Pancreas (tissue), 10 donors: ENCODE measurements around the gene NAV2. TPM values are rescaled to one million over a fixed set of nuclear protein-coding genes. Genes with fewer than 3 reads are reported as not detected.

ENCODE experiments used
- ATAC-seq, 4 donors: fragments of 200-7000 bp; cut with Tn5 transposase; one replicate each; pipeline versions ENCODE4 v1.8.0 to v1.9.1; 2020; ENCODE audit warnings: mild to moderate bottlenecking in 4 of 4, moderate library complexity in 4 of 4
- DNase-seq, 6 donors: peaks; one replicate each; pipeline ENCODE4 v3.0.0-alpha.2; 2020
- FAIRE-seq: peaks from 2 replicates; lab custom pipeline; 2012; peaks lifted over from hg19 to GRCh38; lab: Jason Lieb, UNC
- H3K27ac ChIP-seq, 4 donors: fragments of 200-600 bp; sonication (generic); 1 replicate in 3 of 4; 2 replicates in 1 of 4; pipeline versions ENCODE4 v1.5.0 to v1.8.0; 2020
- H3K27me3 ChIP-seq, 4 donors: fragments of 200-600 bp; one replicate each; pipeline ENCODE4 v1.8.0; 2021
- H3K36me3 ChIP-seq, 3 donors: fragments of 200-600 bp; sonication (generic) in 1 of 3; one replicate each; pipeline versions ENCODE4 v1.5.0 to v1.8.0; 2020 to 2021
- H3K4me1 ChIP-seq, 3 donors: fragments of 200-600 bp; one replicate each; pipeline ENCODE4 v1.8.0; 2021
- H3K4me3 ChIP-seq, 4 donors: fragments of 200-600 bp; sonication (generic) in 2 of 4; one replicate each; pipeline versions ENCODE4 v1.5.0 to v1.8.0; 2020 to 2021
- H3K9me3 ChIP-seq, 4 donors: fragments of 200-600 bp; one replicate each; pipeline ENCODE4 v1.8.0; 2021
- WGBS, 2 donors: extraction: QIAGEN DNeasy Blood & Tissue Kit; methylation state at CpG; one replicate each; pipeline ENCODE4 v1.1.7; 2013; 5-methylcytosine and 5-hydroxymethylcytosine counted together
- intact Hi-C, 3 donors: fragments of 100-400 bp; cut with DNase I; formaldehyde crosslinking; loops; one replicate each; pipeline versions ENCODE4 v1.11.1 to v1.14.2; 2022
- polyA plus RNA-seq, 2 donors: library from polyadenylated mRNA; stranded (reverse); fragments of 200-250 nt; gene quantifications; one replicate each; pipeline ENCODE4 v1.2.3, GENCODE V29; 2013
- total RNA-seq, 6 donors: library from RNA; stranded (reverse); fragmentation: NEBNext Ultra II Directional in 4 of 6; extraction: Animal tissue kit (Norgen Biotek cat#: 25700) in 4 of 6; gene quantifications; one replicate each; pipeline versions ENCODE4 v1.2.1 to v1.2.4, GENCODE V29; 2021 to 2023
- TF ChIP-seq, protein P1 (sequence below), 4 donors: fragments of 200-600 bp; sonication (generic) in 3 of 4; IDR thresholded peaks; one replicate each; pipeline versions ENCODE4 v1.5.0 to v1.8.0; 2021; ENCODE audit warnings: antibody characterized with exemption in 4 of 4
- donor health status: healthy with polysubstance abuse.
- donor health status: DM: no; HTN: no; CAD: no; lungs with moderate emphysema.
- donor health status: DM: no; HTN: no; CAD: no.
- donor health status: control.
- donor health status: control.
- donor health status: Bipolar disorder and iron deficiency.
- donor health status: DM: yes; HTN: yes; CAD: no.
- donor health status: DM: no; HTN: no; CAD: no.
- donor health status: DM: no; HTN: no; CAD: no.
- donor health status: DM: yes; HTN: yes; CAD: no.

Gene NAV2
- total and polyA plus RNA-seq, 8 donors: 5.8 to 26.9 (median 16.3) TPM

DNA sequence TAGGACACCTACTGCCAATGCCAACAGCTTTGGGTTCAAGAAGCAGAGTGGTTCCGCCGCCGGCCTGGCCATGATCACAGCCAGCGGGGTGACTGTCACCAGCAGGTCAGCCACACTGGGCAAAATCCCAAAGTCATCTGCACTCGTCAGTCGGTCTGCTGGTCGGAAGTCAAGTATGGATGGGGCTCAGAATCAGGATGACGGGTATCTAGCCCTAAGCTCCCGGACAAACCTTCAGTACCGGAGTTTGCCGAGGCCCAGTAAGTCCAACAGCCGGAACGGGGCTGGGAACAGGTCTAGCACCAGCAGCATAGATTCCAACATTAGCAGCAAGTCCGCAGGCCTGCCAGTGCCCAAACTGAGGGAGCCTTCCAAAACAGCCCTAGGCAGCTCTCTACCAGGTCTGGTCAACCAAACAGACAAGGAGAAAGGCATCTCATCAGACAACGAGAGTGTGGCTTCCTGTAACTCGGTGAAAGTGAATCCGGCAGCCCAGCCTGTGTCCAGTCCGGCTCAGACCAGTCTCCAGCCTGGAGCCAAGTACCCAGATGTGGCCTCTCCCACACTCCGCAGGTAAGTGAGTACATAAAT, 332.6 kb downstream of the NAV2 start:
- Histone ChIP-seq H3K27me3 (no peaks in the 10 kb centered on the region), H3K36me3 (peaks cover 0 to 8% (median 0%) of the 10 kb centered on the region in 3 donors), H3K4me3 (peak overlapping the region in 3 of 4 donors; percentile 12 to 30 (median 16)), H3K4me1 (peaks cover 6 to 13% (median 9%) of the 10 kb centered on the region in 3 donors), H3K27ac (peak overlapping the region; percentile 89 to 91 (median 90)), H3K9me3 (no peaks in the 10 kb centered on the region)
- peak; percentile 94 to 97 (median 95) for ATAC-seq
- intact Hi-C loops: no loop called here
- DNase-seq: peak; percentile 77 to 92 (median 90)
- TF ChIP-seq, protein P1, sequence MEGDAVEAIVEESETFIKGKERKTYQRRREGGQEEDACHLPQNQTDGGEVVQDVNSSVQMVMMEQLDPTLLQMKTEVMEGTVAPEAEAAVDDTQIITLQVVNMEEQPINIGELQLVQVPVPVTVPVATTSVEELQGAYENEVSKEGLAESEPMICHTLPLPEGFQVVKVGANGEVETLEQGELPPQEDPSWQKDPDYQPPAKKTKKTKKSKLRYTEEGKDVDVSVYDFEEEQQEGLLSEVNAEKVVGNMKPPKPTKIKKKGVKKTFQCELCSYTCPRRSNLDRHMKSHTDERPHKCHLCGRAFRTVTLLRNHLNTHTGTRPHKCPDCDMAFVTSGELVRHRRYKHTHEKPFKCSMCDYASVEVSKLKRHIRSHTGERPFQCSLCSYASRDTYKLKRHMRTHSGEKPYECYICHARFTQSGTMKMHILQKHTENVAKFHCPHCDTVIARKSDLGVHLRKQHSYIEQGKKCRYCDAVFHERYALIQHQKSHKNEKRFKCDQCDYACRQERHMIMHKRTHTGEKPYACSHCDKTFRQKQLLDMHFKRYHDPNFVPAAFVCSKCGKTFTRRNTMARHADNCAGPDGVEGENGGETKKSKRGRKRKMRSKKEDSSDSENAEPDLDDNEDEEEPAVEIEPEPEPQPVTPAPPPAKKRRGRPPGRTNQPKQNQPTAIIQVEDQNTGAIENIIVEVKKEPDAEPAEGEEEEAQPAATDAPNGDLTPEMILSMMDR (IDR thresholded peaks at IDR 0.05): no peak
- WGBS, 2 donors: 38 to 42% methylated on average over 19 of the region's 19 CpGs
- FAIRE-seq: no peak

DNA sequence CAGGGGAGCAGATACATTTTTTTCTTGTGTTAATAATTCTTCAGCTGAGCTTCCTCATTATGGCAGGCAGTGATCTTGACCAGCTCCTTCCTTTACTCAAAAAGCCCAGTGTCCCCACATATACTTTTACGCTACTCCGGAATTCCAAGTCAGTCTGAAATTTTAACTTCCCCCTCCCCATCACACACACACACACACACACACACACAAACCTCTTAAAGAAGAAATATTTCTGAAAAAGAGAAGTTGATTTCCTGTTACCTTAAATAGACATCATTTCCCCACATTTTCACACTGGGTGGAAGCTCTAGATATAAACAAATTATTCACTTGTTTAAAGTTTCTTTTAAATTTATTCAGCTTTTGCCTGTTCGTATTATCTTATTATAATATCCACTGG, 333.8 kb downstream of the NAV2 start:
- 83 to 93% methylated on average over 3 of the region's 3 CpGs for WGBS, 2 donors
- Histone ChIP-seq H3K27ac (no peak overlapping the region), H3K4me1 (peaks cover 6 to 12% (median 6%) of the 10 kb centered on the region in 3 donors), H3K36me3 (peaks cover 0 to 18% (median 0%) of the 10 kb centered on the region in 3 donors), H3K4me3 (no peak overlapping the region), H3K9me3 (no peaks in the 10 kb centered on the region), H3K27me3 (no peaks in the 10 kb centered on the region)
- intact Hi-C loops: no loop called here
- FAIRE-seq: no peak
- DNase-seq: no peak
- ATAC-seq: no peak
- TF ChIP-seq, protein P1 (IDR thresholded peaks at IDR 0.05): no peak

DNA sequence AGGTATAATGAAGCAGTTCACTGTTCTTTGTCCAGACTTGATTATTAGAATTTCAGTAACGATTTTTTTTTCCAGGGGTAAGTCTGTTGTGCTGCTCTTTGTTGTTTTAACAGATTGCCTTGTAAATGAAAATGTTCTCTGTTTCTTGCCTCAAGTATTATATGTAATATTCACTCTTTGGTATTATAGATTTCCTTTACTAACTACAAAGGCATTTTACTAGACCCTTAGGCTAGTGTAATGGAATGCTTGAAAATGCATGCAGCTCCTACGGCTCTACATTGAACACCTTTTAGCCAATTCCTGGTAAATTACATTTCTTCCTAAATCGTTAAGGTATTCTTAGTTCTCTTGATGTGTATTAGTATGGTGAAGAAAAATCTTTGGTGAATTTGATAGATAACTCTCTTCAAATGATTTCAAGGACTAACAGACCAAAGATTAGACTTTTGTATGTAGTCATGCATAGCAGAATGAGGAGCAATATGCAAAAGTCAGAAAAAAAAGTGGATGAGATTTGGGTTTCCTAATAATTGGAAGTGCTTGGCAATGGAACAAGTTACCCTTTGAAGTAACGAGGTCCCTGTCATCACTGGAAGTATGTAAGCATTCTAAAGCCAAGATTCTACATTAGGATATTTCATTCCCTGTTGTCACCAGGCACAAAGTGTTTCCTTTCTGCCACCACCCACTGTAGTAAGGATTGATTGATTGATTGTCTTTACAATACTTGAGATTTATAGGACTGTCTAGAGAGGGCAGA, 334.6 kb downstream of the NAV2 start:
- FAIRE-seq (no peak), DNase-seq (no peak), ATAC-seq (no peak)
- no peak overlapping the region for H3K4me3 ChIP-seq
- H3K36me3 ChIP-seq: peaks cover 0 to 22% (median 0%) of the 10 kb centered on the region in 3 donors
- no peaks in the 10 kb centered on the region for H3K27me3 ChIP-seq
- peaks cover 2 to 6% (median 6%) of the 10 kb centered on the region in 3 donors for H3K4me1 ChIP-seq
- TF ChIP-seq, protein P1 (IDR thresholded peaks at IDR 0.05): no peak
- H3K9me3 ChIP-seq: no peaks in the 10 kb centered on the region
- 63 to 75% methylated on average over 4 of the region's 4 CpGs for WGBS, 2 donors
- intact Hi-C loops: no loop called here
- no peak overlapping the region for H3K27ac ChIP-seq

DNA sequence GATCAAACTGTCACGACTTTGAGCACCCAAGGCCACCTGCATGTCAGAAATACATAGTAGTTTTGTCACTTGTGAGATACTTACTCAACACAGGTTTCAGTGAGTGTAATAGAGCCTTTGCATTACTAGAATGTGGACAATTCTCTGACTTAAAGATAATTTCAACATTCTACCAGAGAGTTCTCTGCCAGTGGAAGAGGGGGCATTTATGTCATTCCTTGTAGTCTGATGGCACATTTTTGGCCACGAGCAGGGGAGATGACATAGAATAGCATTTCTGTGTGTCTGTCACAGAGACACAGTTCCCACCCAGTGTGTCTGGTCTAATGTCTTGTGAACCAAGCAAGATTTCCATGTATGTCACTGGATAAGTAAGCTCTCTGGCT, 335.1 kb downstream of the NAV2 start:
- H3K36me3 ChIP-seq: peaks cover 0 to 22% (median 0%) of the 10 kb centered on the region in 3 donors
- no peak overlapping the region for H3K4me3 ChIP-seq
- H3K9me3 ChIP-seq: no peaks in the 10 kb centered on the region
- no peak overlapping the region for H3K27ac ChIP-seq
- ATAC-seq (no peak), DNase-seq (no peak), FAIRE-seq (no peak)
- WGBS, 2 donors: 59 to 71% methylated on average over 2 of the region's 2 CpGs
- H3K4me1 ChIP-seq: peaks cover 0 to 3% (median 3%) of the 10 kb centered on the region in 3 donors
- intact Hi-C loops: no loop called here
- TF ChIP-seq, protein P1 (IDR thresholded peaks at IDR 0.05): no peak
- no peaks in the 10 kb centered on the region for H3K27me3 ChIP-seq
